Activated CD8-positive, alpha-beta memory T cell treated with anti-CD3 and anti-CD28 coated beads for 24 hours (primary cell): ENCODE data around the gene IRAG1.
"Not testable (repeated sequence)": the region's sequence is repeated elsewhere in the genome, so short reads cannot be mapped to it uniquely, and the experiment has no call there.

Experiments used
- DNase-seq: peaks from one replicate; pipeline ENCODE4 v3.0.0-alpha.2; 2020

Gene IRAG1

GRCh38 chr11:10699072-10699471, 5.5 kb upstream of the IRAG1 start:
- no peak for DNase-seq

DNA sequence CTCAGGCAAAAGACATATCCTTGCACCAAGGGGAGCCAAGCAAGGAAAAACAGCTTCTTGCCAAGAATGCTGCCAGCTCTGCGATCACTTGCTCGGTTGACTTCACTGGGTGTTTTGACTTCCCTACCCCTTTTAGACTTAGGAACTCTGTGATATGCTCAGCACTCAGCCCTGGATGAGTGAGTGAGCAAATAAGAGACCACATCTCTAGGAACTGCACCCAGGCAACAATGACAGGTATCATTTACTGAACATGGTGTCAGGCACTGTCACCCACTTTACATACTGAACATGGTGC, 3.7 kb upstream of the IRAG1 start:
- DNase-seq = no peak

DNA sequence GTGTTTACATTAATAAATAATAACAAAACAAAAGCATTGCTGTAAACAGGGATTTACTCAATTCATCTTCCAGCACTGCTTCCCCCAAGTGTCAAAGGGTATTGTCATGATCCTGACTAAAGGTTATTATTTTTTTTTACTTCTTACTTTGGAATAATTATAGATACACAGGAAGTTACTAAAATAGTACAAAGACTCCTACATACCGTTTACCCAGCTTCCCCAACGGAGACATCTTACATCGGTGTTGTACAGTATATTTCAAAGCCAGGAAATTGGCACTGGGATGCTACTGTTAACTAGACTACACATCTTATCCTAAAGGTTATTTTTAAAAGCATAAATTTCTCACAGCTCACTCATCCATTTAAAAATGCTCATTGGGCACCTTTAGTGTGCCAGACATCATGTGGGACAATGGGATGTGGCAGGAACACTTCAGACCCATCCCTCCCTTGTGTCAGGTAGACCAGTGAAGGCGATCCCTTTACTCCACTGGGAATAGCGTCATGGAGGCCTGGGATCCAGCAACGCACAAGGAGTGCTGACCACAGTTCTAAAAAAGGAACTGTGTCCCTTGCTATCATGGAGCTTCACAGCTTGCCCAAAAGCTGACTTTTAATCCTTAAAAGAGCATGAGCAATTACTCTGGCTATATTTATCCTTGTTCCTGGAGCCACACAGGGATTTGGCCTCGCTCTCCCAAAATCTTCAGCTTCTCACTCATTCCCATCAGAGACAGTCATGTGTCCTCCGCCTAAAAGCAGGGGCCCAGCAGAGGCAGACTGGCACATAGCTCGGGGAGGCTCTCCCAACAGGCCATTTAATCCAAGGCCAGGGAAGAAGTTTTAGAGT, 3.1 kb upstream of the IRAG1 start:
- DNase-seq = no peak

GRCh38 chr11:10695833-10696232, 2.3 kb upstream of the IRAG1 start:
- no peak for DNase-seq

DNA sequence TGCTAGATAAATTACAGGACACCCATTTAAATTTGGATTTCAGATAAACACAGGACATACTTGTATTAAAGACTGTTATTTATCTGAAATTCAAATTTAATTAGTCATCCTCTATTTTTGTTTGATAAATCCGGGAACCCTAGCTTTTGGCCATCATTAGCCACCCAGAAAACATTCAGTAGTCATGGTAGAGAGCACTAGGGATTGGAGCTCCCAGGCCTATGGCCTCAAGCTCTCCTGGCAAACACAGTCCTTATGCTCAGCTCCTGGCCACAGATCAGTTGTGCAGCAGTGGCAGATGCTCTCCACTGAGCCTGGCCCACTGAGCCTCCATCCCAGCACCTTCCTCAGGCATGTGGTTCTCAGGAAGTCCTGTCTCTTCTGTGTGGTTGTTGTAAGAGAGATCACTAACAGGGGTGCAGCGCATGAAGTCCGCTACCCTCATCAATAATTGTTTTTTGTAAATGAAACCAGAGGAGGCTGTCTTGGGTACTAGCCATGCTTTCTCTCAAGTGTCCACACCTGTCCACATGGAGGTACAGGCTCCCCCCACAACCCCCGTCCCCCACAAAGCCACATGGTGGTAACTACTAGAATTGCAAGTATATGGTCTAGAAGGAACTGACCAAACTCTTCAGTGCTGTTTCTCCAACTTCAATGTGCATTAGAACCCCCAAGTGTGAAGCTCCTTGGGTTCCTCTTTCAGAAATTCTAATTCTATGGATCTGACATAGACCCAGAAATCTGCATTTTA, 1.1 kb upstream of the IRAG1 start:
- no peak for DNase-seq

DNA sequence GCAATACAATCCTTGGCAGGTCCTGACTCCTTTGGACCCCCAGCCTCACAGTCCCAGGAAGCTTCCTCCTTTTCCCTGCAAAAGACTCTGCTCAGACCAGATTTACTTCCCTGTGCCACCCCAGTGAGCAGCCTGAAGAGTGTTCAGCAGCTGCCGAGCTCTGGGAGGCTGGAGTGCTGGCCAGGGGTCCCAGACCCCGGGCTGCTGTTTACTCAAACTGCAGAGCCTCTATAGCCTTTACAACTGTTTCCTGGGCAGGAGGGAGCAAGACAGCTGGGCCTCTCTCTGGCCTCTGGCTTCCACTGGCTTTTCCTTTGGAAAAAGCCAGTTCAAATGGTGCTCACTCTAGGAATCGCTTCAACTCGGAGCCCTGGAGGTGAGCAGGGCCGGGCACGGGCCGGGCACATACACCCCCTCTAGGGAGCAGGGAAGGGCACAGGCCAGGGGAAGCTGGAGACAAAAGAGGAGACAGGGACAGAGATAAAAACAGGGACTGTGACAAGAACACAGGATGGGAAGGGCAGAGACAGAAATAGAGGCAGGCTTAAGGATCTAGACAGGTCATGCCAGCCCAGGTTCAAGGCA, 932 bp downstream of the IRAG1 start:
- DNase-seq = no peak

DNA sequence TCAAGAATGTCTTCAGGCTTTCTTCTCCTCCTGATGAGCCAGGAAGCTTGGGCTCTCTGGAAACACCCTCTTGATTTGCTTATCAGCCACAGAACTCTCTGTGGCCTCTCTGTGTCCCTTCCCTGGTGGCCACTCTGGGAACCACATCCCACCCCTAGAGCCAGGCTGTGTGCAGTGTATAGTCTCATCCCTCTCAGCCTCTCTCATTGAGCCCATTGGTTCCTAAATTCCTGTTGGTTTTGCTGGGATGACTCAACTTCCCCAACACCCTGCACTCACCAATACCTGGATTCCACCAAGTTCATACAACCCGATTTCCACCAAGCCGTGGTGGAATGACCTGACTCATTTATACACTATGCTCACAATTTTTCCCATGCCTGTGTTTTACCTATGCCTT, 5.2 kb downstream of the IRAG1 start:
- no peak for DNase-seq

DNA sequence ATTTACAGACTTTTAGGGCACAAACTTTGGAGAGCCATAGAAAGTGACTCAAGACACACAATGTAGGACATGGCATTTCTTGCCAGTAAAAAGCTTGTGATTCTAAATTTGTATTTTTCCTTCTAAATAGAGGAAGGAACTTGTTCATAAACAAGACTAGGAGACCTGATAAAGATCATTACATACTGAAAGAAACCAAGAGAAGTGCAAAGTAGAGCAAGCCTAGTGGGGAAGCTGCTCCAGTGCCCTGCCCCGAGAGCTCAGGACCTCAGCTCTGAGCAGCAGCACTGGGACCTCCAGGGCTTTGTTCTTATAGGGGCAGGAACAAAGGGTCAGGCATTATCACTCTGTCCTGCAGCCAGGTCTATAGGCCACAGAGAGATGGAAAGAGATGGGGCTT, 7.2 kb downstream of the IRAG1 start:
- no peak for DNase-seq

GRCh38 chr11:10683429-10683828, 10.1 kb downstream of the IRAG1 start:
- DNase-seq = no peak

- DNase-seq = no peak
Observed at GRCh38 chr11:10680956-10681487, 12.5 kb downstream of the IRAG1 start.

GRCh38 chr11:10680279-10680678, 13.3 kb downstream of the IRAG1 start:
- DNase-seq = not testable (repeated sequence)

DNA sequence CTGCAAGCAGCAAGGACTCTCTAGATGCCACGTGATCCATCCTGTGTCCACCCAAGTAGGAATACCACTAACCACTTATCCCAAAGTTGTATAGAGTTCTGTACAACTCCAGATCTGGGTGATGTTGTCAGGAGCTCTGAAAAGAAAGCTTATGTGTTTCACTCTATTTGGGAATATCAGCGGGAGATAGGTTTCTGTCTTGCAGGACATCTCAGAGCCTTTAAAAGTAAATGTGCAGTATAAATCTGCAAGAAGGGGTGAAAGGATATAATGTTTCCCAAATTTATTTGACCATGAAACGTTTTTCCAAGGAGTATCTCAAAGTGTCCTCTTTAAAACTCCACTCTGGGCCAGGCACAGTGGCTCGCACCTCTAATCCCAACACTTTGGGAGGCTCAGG, 13.9 kb downstream of the IRAG1 start:
- no peak for DNase-seq

DNA sequence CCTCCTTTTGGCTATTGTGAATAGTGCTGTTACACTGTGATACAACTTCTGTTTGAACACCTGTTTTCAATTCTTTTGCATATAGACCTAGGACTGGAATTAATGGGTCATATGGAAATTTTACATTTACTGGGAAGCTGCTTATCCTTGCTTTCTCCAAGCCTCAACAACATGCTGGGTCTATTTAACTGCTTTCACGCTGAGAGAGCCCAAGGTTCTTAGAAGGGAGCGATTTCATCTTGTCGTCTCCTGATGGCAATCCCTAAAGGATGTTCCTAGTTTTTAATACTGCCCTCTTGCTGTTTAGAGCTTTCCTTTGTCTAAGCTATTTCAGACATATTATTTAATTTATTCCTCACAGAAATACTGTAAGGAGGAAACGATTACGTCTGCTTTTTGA, 15.5 kb downstream of the IRAG1 start:
- no peak for DNase-seq

DNA sequence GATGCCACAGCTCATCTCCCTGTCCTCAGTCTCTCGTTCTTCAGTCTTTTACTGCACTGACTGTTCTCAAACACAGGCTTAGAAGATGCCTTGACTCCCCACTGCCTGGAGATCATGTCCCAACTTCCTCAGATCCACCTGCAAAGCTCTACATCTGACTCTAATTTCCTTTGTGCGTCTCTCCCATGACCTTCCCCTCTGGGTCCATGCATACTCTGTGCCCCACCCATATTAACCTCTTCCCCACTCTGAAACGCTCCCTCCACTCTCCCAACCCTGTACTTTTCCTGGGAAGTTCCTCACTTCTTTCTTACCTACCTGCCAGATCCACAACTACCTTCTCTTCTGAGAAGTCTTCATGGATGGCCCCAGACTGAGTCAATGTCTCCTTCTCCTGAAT, 16.6 kb downstream of the IRAG1 start:
- no peak for DNase-seq

DNA sequence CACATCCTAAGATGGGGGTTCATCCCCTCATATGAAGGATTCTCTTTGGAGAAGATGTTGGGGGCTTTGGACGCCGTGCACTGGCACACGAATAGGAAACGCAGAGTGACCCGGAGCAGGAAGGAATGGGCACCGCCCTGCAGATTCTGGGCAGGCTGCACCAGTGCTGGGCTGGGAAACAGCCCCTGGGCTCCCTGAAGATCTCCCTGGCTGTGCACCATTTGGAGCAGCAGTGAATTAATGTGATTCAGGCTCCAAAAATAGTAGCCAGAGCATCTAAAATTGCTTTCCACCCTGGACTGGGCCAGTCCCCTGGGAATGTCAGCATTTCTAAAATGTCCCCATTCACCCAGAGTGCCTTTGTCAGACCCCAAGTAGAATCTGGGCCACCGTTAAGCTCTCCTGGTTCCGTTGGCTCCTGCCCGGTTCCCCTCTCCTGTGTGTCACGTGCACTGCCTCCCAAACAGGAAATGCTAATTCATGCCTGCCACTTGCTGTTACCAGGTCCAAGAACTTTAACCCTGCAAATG, 18.6 kb downstream of the IRAG1 start:
- no peak for DNase-seq

GRCh38 chr11:10674440-10674855, 19.1 kb downstream of the IRAG1 start:
- DNase-seq = no peak

DNA sequence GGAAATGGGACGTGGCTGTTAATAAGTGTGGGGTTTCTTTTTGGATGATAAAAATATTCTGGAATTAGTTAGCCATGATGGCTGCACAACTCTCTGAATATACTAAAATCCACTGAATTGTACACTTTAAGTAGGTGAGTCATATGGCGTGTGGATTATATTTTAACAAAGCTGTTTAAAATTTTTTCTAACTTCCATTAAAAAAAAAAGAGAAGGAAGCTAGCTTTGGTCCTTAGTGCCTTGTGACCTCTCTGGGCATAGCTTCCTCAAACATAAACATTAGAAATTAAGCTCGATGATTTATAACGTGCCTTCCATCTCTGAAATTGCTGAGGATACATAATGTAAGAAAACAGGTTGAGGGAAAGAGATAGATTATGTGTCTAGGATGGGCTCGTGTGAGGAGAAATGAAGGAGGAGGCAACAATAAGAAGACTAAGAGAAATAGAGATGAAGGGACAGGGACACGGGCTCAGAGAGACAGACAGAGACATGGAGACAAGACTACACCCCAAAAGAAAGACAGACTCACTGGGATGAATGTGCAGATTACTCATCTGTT, 20.0 kb downstream of the IRAG1 start:
- no peak for DNase-seq

DNA sequence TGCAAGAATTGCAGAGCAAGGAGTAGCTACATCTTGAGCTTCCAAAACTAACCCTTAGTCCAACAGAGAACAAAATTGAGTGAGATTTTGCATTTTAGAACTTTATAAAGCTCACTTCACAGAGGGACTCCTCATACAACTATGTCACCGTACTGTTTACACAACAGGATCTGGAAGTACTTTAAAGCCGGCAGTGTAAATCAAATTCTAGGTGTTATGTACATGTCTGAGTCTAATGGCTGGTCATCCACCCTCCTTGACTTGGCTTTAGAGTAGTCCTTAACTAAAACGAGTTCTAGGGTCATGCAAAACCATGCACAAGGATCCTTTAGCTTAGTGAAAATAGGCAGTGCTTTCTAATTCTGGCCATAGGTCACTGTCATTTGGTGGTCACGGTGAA, 23.5 kb downstream of the IRAG1 start:
- no peak for DNase-seq

GRCh38 chr11:10669258-10670033, 24.1 kb downstream of the IRAG1 start:
- no peak for DNase-seq

- no peak for DNase-seq
Observed at GRCh38 chr11:10667521-10667885, 26.1 kb downstream of the IRAG1 start.

GRCh38 chr11:10666556-10667520, 26.7 kb downstream of the IRAG1 start:
- DNase-seq = no peak
